Measurements from ENCODE around the gene ABCD1.

GRCh38 chrX:153731845-153732215 lies 7.2 kb downstream of the ABCD1 start:
- TF ChIP-seq POLR2A (IDR thresholded peaks at IDR 0.05): no peak
- no peak for TF ChIP-seq CTCF (IDR thresholded peaks at IDR 0.05)

Measured in breast epithelium (tissue), 3 donors.